HG03354 (cell line): ENCODE measurements around the gene ZNF573.
A peak's percentile ranks its signal among the peaks of the same experiment; 100 is the strongest.
"Not testable (repeated sequence)": the region's sequence is repeated elsewhere in the genome, so short reads cannot be mapped to it uniquely, and the experiment has no call there.

Source experiments
- ATAC-seq: cut with Tn5 transposase; IDR thresholded peaks from one replicate; pipeline ENCODE4 v1.9.1; 2021; ENCODE audit warnings: mild to moderate bottlenecking; ENCODE audit not compliant: unreplicated experiment, poor library complexity, severe bottlenecking

Gene ZNF573

DNA sequence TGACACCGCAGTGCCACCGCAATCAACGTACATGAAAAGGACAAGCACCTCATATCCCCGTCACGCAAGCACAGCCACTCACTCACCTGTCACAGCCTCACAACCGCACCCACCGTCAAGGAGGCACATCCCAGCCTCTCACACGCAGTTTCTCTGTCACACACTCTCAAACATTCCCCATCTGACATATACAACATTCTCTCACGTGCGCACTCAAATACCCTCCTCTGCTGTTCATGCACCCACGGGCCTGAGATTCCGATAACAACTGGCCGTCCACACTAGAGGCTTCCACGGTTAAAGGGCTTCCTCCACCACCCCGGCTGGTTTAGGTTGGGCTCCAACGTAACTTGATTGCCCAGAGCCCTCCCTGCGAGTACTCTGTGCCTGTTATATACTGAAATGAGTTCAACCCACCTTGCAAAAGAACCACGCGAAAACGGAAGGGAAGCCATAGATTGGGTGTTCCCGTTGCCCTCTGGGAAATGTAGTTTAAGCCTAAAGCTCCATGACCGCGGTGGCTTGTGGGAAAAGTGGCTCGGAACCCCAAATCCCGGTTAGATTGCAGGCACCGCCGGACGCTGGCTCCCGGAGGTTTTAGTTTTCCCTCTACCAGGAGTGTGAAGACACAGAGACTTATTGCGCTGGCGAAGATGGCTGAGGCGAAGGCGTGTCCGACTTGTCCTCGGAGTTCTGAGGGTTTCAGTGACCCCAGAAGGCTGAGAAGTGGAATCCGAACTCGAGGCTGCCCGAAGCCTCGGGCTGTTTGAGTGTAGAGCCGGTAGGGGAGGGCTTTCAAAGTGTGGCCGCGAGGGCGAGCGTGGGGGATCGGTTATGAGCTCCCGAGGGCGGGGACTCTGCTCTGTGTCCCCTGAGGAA lies at the start of gene ZNF573:
Gene ZNF573, minus strand, starts transcription at position 460 of the 879 bp plus-strand sequence. CDS start 5,857 bp downstream, outside the sequence.
- ATAC-seq, result peak; percentile 92

DNA sequence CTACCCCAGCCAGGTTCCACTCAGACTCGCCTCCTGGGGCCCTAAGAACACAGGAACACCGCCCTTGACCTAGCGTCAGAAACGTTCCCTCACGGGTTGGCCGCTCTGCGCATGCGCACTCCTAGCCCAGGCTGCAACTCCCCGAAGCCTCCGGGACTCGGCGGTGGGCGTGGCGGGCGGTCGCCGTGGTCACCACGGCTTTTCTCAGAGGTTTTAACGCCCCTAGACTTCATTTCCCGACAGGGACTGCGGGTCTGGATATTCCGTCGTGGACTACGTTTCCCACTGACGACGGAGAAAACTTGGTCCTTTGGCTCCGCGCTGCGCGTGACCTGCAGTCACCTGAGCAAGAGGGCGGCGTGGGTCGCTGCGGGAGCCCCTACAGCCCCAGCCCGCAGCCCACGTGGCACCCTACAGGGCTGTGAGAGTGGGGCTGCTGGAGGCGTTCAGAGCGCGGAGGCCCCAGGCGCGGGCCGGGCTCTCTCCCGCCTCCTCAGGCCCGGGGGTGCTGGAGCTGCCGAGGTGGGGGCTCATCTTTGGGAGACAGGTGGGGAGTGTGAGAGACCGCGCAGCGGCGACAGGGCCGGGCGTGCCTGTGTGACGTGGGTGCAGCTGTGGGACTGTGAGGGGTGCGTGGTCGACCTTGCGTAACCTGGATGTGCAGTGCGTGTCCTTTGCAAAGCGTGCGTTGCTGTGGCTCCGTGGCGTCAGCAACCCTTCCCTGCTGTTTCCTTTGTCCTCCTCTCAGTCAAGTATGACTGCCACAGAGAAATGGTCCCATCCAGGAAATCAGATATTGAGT lies 38.0 kb upstream of the ZNF573 start:
- ATAC-seq, result no peak

DNA sequence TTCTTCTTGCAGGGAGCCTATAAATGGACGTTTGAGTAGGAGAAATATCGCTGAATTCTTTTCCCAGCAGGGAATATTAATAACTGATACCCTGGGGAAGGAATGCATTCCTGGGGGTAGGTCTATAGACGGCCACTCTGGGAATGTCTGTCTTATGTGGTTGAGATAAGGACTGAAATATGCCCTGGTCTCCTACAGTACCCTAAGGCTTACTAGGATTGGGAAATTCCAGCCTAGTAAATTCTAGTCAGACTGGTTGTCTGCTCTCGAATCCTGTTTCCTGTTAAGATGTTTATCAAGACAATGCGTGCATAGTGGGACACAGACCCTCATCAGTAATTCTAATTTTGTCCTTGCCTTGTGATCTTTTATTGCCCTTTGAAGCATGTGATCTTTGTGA lies 36.2 kb upstream of the ZNF573 start:
- ATAC-seq, result not testable (repeated sequence)

DNA sequence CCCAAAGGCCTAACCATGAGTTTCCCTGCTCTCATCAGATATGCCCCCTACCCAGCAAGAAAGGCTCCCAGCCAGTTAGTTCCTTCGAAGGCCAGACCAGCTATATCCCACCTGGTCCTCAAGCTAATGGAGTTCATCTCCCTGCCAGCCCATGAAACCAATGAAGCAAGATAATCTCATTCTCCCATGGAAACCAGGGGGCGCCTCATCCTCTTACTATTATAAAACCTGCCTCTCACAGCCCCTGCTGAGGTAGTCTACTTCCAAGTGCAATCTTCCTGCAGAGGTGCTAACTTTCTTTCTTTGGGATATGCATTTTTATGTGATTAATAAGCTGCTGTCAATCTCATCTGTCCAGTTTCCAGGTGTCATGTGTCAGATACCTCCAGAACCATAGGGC lies 34.0 kb upstream of the ZNF573 start:
- no peak for ATAC-seq

DNA sequence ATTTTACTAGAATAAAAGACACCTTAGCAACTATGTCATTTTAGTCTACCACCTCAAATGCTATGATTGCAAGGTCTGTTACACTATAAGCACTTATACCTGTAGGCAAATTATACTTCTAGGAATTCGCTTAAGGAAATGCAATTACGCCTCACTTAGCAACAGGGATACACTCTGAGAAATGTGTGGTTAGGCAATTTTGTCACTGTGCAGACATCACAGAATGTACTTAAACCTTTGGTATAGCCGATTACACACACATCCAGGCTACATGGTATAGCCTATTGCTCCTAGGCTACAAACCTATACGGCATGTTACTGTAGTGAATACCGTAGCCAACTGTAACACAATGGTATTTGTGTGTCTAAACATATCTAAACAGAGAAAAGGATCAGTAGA lies 30.0 kb upstream of the ZNF573 start:
- no peak for ATAC-seq

DNA sequence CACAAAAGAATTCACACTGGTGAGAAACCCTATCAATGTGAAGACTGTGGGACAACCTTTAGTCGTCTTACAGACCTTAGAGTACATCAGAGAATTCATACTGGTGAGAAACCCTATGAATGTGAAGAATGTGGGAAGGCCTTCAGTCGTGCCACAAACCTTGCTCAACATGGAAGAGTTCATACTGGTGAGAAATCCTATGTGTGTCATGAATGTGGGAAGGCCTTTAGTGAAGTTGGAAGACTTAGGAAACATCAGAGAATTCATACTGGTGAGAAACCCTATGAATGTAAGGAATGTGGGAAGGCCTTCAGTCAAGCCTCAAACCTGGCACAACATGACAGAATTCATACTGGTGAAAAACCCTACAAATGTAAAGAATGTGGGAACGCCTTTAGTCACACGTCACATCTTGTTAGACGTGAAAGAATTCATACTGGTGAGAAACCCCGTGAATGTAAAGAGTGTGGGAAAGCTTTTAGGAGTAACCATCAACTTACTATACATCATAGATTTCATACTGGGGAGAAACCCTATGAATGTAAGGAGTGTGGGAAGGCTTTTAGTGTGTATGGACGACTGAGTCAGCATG lies 24.0 kb upstream of the ZNF573 start:
- no peak for ATAC-seq

DNA sequence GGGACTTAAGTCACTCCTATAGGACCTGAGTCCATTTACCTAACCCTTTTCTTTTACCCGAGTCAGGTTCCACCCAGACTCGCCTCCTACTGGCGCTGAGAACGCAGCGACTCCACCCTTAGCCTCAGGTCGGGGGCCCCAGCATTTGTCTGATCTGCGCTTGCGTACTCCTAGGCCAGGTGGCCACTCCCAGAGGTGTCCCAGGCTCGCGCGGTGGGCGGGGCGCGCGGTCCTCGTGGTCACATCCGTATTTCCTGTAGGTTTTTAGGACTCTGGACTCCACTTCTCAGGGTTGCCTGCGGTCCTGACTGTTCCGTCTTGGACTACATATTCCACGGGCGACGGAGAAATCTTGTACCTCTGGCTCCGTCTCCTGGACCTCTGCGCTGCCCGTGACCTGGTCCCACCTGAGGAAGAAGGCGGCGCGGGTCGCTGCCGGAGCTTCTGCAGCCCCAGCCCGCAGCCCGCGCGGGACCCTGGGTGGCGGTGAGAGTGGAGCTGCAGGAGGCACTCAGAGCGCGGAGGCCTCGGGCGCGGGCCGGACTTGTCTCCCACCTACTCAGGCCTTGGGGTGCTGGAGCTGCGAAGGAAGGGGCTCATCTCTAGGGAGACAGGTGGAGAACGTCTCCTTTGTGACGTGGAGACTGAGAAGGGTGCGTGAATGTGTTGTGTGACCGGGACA lies 11.0 kb upstream of the ZNF573 start:
- no peak for ATAC-seq

DNA sequence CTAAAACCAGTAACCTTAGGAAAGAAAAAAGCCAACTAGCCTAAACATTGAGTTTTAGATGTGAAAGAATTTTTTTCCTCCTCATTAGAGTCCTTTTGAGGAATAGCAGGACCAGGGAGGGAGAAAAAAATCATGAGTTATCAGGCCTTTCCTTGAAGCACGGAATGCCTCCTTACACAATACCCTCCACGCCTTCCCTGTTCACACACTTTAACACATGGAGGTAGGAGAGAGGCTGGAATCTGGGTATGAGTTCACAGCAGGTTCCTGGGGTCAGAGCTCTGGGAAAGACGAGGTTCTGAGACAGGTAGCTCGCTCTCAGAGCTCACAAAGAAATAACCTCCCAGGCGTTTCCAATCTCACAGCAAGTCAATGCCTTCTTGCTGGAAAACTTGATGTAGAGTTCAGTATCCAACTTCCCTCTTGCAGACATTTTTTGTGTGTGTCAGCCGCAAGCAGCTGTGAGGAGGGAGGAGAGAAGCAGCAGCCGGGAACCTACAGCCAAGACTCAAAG lies 716 bp downstream of the ZNF573 start:
- ATAC-seq, result no peak

DNA sequence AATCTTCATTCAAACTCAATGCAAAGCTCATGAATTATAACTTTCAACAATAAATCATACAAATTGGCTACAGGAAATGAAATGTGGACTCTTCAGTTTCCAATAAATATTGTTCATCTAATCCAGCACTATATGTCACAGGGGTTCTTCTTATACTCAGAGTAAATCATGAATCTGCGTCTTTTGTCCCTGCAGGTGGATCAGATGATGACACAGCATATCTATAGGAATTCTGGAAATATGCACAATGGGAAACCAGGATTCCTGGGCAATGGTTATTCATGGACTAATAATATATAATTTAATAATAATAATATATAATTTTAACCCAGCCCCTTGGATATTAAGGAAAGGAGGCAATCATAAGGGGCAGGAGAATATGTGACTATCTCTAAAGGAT lies 8.4 kb downstream of the ZNF573 start:
- ATAC-seq, result no peak

DNA sequence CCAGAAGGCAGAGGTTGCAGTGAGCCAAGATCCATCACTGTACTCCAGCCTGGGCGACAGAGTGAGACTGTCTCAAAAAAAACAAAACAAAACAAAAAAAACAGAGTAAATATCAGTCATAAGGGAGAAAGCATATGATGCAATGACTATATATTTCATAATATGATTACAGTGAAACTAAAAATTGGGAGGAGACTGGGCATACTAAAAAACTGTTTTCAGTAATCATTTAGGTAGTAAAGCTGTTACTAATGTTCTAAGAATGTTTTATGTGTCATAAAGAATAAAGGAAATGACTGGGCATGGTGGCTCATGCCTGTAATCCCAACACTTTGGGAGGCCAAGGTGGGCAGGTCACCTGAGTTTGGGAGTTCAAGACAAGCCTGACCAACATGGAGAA lies 15.9 kb downstream of the ZNF573 start:
- no peak for ATAC-seq

DNA sequence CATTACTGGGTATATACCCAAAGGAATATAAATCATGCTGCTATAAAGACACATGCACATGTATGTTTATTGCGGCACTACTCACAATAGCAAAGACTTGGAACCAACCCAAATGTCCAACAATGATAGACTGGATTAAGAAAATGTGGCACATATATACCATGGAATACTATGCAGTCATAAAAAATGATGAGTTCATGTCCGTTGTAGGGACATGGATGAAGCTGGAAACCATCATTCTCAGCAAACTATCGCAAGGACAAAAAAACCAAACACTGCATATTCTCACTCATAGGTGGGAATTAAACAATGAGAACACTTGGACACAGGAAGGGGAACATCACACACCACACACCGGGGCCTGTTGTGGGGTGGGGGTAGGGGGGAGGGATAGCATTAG lies 21.7 kb downstream of the ZNF573 start:
- not testable (repeated sequence) for ATAC-seq

DNA sequence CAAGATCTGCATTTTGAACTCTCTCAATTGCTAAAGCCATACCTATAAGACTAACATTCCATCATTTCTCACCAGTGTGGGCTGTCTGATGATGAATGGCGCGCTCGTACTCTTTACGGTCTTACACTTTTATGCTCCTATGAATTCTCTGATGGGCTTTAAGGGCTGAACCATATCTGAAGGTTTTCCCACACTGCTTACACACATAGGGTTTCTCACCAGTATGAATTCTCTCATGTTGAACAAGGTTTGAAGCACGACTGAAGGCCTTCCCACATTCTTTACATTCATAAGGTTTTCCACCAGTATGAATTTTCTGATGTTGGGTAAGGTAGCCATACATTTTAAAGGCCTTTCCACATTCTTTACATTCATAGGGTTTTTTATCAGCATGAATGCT lies 41.0 kb downstream of the ZNF573 start:
- ATAC-seq, result no peak

DNA sequence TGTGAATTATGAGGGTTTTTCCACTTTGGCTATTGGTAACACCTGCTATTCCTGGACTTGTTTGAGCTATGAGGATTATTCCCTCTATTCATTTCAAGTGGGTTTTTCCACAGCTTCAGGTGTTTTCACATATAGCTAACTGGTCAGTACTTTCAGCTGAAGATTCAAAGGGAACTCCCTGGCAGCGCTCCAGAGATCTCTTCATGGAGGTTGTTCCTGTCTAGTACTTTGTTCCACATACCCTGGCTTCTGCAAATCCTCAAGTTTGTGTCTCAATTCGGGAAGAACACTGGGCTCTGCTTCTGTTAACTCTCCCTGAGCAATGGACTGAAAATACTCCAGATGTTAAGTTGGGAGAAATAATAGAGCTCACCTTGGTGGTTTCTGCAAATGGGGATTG lies 54.2 kb downstream of the ZNF573 start:
- ATAC-seq, result no peak

DNA sequence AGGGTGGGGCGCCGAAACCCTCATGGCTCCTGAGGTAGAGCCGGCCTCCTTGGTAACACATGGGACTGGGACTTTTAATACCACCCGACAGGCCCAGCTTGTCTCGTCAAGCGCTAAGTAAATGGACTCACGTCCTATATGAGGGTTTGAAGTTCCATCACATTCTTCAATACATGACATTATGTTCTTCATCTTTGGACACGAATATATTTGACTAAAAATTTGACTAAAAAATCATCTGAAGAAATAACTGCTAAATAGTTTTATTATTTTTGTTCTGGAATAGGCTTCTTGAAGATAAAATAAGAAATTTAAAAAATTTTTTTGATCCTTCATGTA lies 59.5 kb downstream of the ZNF573 start:
- no peak for ATAC-seq

DNA sequence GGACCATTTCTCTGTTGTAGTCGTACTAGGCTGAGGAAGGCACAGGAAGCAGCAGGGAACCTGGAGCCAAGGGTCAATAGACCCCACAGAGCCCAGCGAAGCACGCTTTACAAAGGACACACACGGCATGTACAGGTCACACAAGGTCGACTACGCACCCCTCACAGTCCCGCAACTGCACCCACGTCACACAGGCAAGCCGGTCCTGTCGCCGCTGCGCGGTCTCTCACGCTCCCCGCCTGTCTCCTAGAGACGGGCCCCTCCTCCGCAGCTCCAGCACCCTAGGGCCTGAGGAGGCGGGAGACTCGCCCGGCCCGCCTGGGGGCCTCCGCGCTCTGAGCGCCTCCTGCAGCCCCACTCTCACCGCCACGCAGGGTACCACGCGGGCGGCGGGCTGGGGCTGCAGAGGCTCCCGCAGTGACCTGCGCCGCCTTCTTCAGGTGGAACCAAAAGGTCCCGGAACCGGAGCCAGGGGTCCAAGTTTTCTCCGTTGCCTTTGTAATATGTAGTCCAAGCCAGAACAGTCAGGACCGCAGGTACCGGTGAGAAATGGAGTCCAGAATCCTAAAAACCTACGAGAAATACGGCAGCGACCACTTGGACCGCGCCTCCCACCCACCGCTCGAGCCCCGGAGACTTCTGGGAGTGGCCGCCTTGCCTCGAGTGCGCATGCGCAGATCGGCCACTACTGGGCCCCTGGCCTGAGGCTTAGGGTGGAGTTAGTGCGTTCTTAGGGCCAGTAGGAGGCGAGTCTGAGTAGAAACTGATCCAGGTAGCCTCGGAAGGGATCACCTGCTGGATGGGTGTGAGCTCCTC lies 60.1 kb downstream of the ZNF573 start, which contains the start of gene ZNF607:
Gene ZNF607, minus strand, starts transcription at position 651 of the 816 bp plus-strand sequence. CDS start 8,143 bp downstream, outside the sequence.
- peak; percentile 95 for ATAC-seq

DNA sequence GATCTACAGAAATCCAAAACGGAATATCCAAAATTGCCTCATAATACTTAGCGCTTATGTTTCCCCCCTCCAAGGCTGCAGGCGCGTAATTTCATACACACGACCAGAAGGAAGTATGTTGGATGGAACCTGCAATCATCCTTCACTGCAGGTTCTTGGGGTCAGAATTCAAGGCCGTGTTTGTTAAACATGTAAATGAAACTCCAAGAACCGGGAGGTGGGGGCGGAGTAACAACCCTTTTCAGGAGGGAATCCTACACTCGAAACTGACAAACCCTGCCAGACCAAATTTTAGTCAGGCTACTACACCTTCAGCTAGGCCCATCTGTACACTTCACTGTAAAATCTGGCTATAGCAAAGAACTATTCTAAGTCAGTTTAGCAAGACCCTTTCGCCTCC lies 61.1 kb downstream of the ZNF573 start:
- no peak for ATAC-seq

DNA sequence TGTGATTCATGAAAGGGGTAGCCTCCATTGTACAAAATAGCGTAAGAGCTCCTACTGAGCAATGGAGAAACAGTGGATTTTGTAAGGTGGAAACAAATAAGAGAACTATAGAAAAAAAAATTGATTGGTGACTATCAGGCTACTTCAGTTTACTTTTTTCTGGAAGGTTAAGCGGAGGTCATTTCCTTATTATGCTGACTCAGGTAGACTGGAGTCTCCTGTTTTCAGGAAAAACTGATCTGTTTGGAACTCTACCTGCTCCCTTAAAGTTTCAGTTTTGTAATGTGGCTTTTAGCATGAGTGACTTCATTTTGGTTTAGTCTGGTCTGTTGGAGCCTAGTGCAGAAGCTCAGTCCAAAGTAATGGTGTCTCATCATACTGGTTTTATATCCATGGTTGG lies 63.2 kb downstream of the ZNF573 start:
- no peak for ATAC-seq

DNA sequence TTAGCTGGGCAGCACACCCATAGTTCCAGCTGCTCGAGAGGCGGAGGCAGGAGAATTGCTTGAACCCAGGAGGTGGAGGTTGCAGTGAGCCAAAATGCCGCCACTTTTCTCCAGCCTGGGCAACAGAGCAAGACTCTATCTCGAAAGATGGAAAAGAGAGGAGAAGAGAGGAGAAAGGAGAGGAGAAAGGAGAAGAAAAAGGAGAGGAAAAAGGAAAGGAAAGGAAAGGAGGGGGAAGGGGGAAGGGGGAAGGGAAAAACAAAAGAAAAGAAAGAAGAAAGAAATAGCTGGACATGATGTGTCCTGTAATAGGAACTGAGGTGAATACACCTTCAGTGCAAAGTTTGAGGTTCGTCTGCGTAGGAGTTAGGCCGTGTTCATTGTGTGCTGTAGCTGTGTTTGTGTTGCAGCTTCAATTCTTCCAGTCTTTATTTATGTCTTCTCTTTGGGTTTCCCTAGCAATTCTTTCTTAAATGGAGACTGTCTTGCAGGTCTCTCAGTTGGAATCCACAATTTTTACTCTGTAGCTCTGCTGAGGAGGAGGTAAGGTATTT lies 73.3 kb downstream of the ZNF573 start:
- ATAC-seq, result no peak

DNA sequence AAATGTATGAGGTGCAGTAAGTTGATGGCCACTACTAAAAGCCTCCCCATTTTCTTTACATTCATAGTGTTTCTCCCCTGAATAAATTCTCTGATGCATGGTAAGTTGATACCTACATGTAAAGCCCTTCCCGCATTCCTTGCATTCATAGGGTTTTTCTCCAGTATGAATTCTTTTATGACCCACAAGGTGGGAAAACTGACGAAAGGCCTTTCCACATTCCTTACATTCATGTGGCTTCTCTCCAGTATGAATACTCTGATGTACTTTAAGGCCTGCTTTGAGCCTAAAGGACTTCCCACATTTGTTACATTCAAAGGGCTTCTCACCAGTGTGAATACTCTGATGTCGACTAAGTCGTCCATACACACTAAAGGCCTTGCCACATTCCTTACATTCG lies 80.3 kb downstream of the ZNF573 start:
- ATAC-seq, result no peak
